Ovary (tissue), 9 donors: ENCODE measurements around the gene HMSD. TPM values are rescaled to one million over a fixed set of nuclear protein-coding genes. Genes with fewer than 3 reads are reported as not detected.

Source experiments
- DNase-seq, 5 donors: peaks; one replicate each; pipeline ENCODE4 v3.0.0-alpha.2; 2019 to 2020
- H3K27ac ChIP-seq, 2 donors: fragments of 200-600 bp; one replicate each; pipeline versions ENCODE4 v1.5.1 to v1.8.0; 2019 to 2022
- H3K27me3 ChIP-seq: fragments of 200-600 bp; one replicate; pipeline ENCODE4 v1.8.0; 2022
- H3K36me3 ChIP-seq: fragments of 200-600 bp; sonication (generic); one replicate; pipeline ENCODE4 v1.5.1; 2019
- H3K4me1 ChIP-seq: one replicate; pipeline ENCODE4 v1.8.1; 2013; ENCODE audit warnings: mild to moderate bottlenecking, moderate library complexity; ENCODE audit not compliant: insufficient read depth
- H3K4me3 ChIP-seq: fragments of 200-600 bp; sonication (generic); one replicate; pipeline ENCODE4 v1.5.1; 2017
- H3K9me3 ChIP-seq, 2 donors: fragments of 200-600 bp in 1 of 2; sonication (generic) in 1 of 2; one replicate each; pipeline versions ENCODE4 v1.5.1 to v1.8.1; 2013 to 2019; ENCODE audit warnings: mild to moderate bottlenecking in 1 of 2, moderate library complexity in 1 of 2
- CTCF ChIP-seq, 3 donors: fragments of 450-650 bp in 2 of 3; fragments of 200-600 bp in 1 of 3; IDR thresholded peaks; one replicate each; pipeline versions ENCODE4 v1.5.1 to v1.8.0; 2016 to 2022; ENCODE audit warnings: antibody characterized with exemption in 3 of 3, mild to moderate bottlenecking in 1 of 3
- EP300 ChIP-seq: sonication (generic); formaldehyde crosslinking; IDR thresholded peaks from one replicate; pipeline ENCODE4 v1.6.1; 2017; ENCODE audit warnings: antibody characterized with exemption
- POLR2A ChIP-seq: fragments of 450-650 bp; IDR thresholded peaks from one replicate; pipeline ENCODE4 v1.6.1; 2017; ENCODE audit warnings: antibody characterized with exemption, mild to moderate bottlenecking, moderate library complexity
- WGBS, 3 donors: extraction: QIAGEN DNeasy Blood & Tissue Kit in 1 of 3; methylation state at CpG; one replicate each; pipeline versions ENCODE4 v1.1.5 to v1.1.7; 2013 to 2017; 5-methylcytosine and 5-hydroxymethylcytosine counted together
- intact Hi-C, 4 donors: fragments of 100-400 bp; cut with DNase I; formaldehyde crosslinking; loops; one replicate each; pipeline versions ENCODE4 v1.11.0 to v1.15.1; 2022 to 2023
- polyA plus RNA-seq, 2 donors: library from polyadenylated mRNA; stranded (reverse); fragments of 200-250 nt in 1 of 2; fragments of 350-450 nt in 1 of 2; fragmentation: Illumina TruSeq in 1 of 2; extraction: RNeasy Lipid Tissue Mini Kit (QIAGEN cat#74804) in 1 of 2; gene quantifications; one replicate each; pipeline ENCODE4 v1.2.3, GENCODE V29; 2013 to 2014
- total RNA-seq, 7 donors: library from RNA; depleted of rRNA in 2 of 7; stranded (reverse); fragments of >200 nt in 2 of 7; fragmentation: NEBNext Ultra II Directional in 3 of 7; extraction: Animal tissue kit (Norgen Biotek cat#: 25700) in 3 of 7; gene quantifications; one replicate each; pipeline versions ENCODE4 v1.1.0 to v1.2.4, GENCODE V29; 2016 to 2023
- donor health status: DM: no; HTN: no; CAD: no; lungs with moderate emphysema.
- donor health status: DM: no; HTN: no; CAD: no.
- donor health status: Bipolar disorder and iron deficiency.
- donor health status: DM: yes; HTN: yes; CAD: no.
- donor health status: DM: no; HTN: no; CAD: no.
- donor health status: DM: yes; HTN: yes; CAD: no.

The HMSD gene
- total and polyA plus RNA-seq, 9 donors = 0.02 to 2.0 (median 0.08) TPM; not detected in 6

- no peak overlapping the region for H3K27ac ChIP-seq
- H3K36me3 ChIP-seq = no peaks in the 10 kb centered on the region
- no peaks in the 10 kb centered on the region for H3K9me3 ChIP-seq
- TF ChIP-seq EP300 (no peak), CTCF (IDR thresholded peaks at IDR 0.05) (no peak), POLR2A (no peak)
- no peak overlapping the region for H3K4me3 ChIP-seq
- no peak for DNase-seq
- no peaks in the 10 kb centered on the region for H3K27me3 ChIP-seq
- intact Hi-C loops = no loop called here
- WGBS, 3 donors = 10 to 16% (median 13%) methylated on average over 1 of the region's 1 CpG
- no peaks in the 10 kb centered on the region for H3K4me1 ChIP-seq
Observed at GRCh38 chr18:63960891-63961290, 11.8 kb downstream of the HMSD start.

GRCh38 chr18:63961435-63961980 lies 12.4 kb downstream of the HMSD start:
- H3K27me3 ChIP-seq = no peaks in the 10 kb centered on the region
- 64 to 73% (median 68%) methylated on average over 5 of the region's 5 CpGs for WGBS, 3 donors
- DNase-seq = no peak
- intact Hi-C loops = no loop called here
- H3K9me3 ChIP-seq = no peaks in the 10 kb centered on the region
- TF ChIP-seq EP300 (no peak), CTCF (IDR thresholded peaks at IDR 0.05) (no peak), POLR2A (no peak)
- H3K4me3 ChIP-seq = no peak overlapping the region
- no peak overlapping the region for H3K27ac ChIP-seq
- H3K36me3 ChIP-seq = no peaks in the 10 kb centered on the region
- no peaks in the 10 kb centered on the region for H3K4me1 ChIP-seq

GRCh38 chr18:63962137-63962536 lies 13.0 kb downstream of the HMSD start:
- no peaks in the 10 kb centered on the region for H3K4me1 ChIP-seq
- no peak overlapping the region for H3K27ac ChIP-seq
- no peak for DNase-seq
- no peaks in the 10 kb centered on the region for H3K36me3 ChIP-seq
- H3K4me3 ChIP-seq = no peak overlapping the region
- 55 to 73% (median 72%) methylated on average over 1 of the region's 1 CpG for WGBS, 3 donors
- no peaks in the 10 kb centered on the region for H3K27me3 ChIP-seq
- intact Hi-C loops = no loop called here
- TF ChIP-seq EP300 = no peak
- no peak for TF ChIP-seq POLR2A
- no peak for TF ChIP-seq CTCF (IDR thresholded peaks at IDR 0.05)
- no peaks in the 10 kb centered on the region for H3K9me3 ChIP-seq

GRCh38 chr18:63963615-63964256 lies 14.6 kb downstream of the HMSD start:
- Histone ChIP-seq H3K36me3 (no peaks in the 10 kb centered on the region), H3K9me3 (no peaks in the 10 kb centered on the region), H3K27ac (no peak overlapping the region), H3K4me1 (no peaks in the 10 kb centered on the region), H3K4me3 (no peak overlapping the region), H3K27me3 (no peaks in the 10 kb centered on the region)
- TF ChIP-seq CTCF (IDR thresholded peaks at IDR 0.05) (peak; percentile 27 to 57 (median 29)), EP300 (no peak)
- 32 to 52% (median 42%) methylated on average over 1 of the region's 1 CpG for WGBS, 3 donors
- DNase-seq = peak in 2 of 5 donors; percentile 17 to 29
- intact Hi-C loops = no loop called here
